MM.1S (cell line): ENCODE results near the gene PDE2A.

Experiments
- CTCF ChIP-seq: fragments of 300-600 bp; sonication (generic); IDR thresholded peaks from 2 replicates; pipeline ENCODE4 v1.5.1; 2016; ENCODE audit warnings: antibody characterized with exemption, low read length, mixed read lengths
- EZH2 ChIP-seq: fragments of 300-600 bp; sonication (generic); optimal IDR thresholded peaks from 2 replicates; pipeline ENCODE3; 2017; ENCODE audit warnings: low read depth, mild to moderate bottlenecking, antibody characterized with exemption, low read length, mixed read lengths

GRCh38 chr11:72661486-72661885 lies 12.7 kb downstream of the PDE2A start:
- TF ChIP-seq CTCF: no peak
- TF ChIP-seq EZH2: no peak
